ENCODE results near the gene ASTN2. TPM values are rescaled to one million over a fixed set of nuclear protein-coding genes. Genes with fewer than 3 reads are reported as not detected.

ASTN2 gene
- polyA plus RNA-seq, 2 donors, result 0.26 to 0.35 TPM

DNA sequence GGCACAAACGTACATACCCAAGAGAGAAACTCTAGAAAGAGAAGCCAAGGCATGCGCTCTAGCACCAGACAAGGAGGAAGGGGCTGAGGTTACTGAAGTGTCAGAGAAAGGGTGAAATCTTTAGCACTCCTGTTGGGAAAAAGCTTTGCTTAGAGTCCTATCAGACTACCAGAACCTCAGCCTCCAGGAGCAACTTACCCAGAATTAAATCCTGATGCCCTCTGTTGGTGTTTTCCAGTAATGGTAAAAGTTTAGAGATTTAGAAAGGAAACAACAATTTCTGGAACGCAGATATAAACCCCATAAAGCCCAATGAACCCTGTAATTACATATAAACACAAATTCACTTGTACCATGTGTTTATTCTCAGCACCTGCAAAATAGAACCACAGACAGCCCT lies 33.2 kb upstream of the ASTN2 start:
- H3K9me3 ChIP-seq (ENCODE audit: control insufficient read depth in 2 of 2, insufficient read depth in 1 of 2, low read depth in 1 of 2, low read length in 1 of 2), result no peaks in the 10 kb centered on the region
- H3K4me1 ChIP-seq (ENCODE audit: control insufficient read depth in 2 of 2, insufficient read depth in 2 of 2, low read length in 1 of 2), result no peaks in the 10 kb centered on the region
- no peaks in the 10 kb centered on the region for H3K36me3 ChIP-seq (ENCODE audit: control insufficient read depth in 2 of 2, insufficient read depth in 2 of 2, low read length in 1 of 2)
- no peaks in the 10 kb centered on the region for H3K27me3 ChIP-seq (ENCODE audit: control insufficient read depth in 1 of 2, insufficient read depth in 2 of 2, low read length in 2 of 2)
- 65 to 67% methylated on average over 3 of the region's 3 CpGs for WGBS, 2 donors
- H3K4me3 ChIP-seq (ENCODE audit: low read depth in 1 of 2, low read length in 2 of 2), result no peak overlapping the region
- H3K27ac ChIP-seq (ENCODE audit: low read depth in 2 of 2, low read length in 1 of 2), result no peak overlapping the region

- Histone ChIP-seq H3K4me1 (ENCODE audit: control insufficient read depth in 2 of 2, insufficient read depth in 2 of 2, low read length in 1 of 2) (no peaks in the 10 kb centered on the region), H3K4me3 (ENCODE audit: low read depth in 1 of 2, low read length in 2 of 2) (no peak overlapping the region), H3K27me3 (ENCODE audit: control insufficient read depth in 1 of 2, insufficient read depth in 2 of 2, low read length in 2 of 2) (no peaks in the 10 kb centered on the region), H3K36me3 (ENCODE audit: control insufficient read depth in 2 of 2, insufficient read depth in 2 of 2, low read length in 1 of 2) (no peaks in the 10 kb centered on the region), H3K27ac (ENCODE audit: low read depth in 2 of 2, low read length in 1 of 2) (no peak overlapping the region), H3K9me3 (ENCODE audit: control insufficient read depth in 2 of 2, insufficient read depth in 1 of 2, low read depth in 1 of 2, low read length in 1 of 2) (no peaks in the 10 kb centered on the region)
- 93 to 95% methylated on average over 5 of the region's 5 CpGs for WGBS, 2 donors
Observed at GRCh38 chr9:117445631-117446030, 30.8 kb upstream of the ASTN2 start.

GRCh38 chr9:117444501-117444900 lies 29.6 kb upstream of the ASTN2 start:
- Histone ChIP-seq H3K36me3 (ENCODE audit: control insufficient read depth in 2 of 2, insufficient read depth in 2 of 2, low read length in 1 of 2) (no peaks in the 10 kb centered on the region), H3K4me3 (ENCODE audit: low read depth in 1 of 2, low read length in 2 of 2) (no peak overlapping the region), H3K4me1 (ENCODE audit: control insufficient read depth in 2 of 2, insufficient read depth in 2 of 2, low read length in 1 of 2) (no peaks in the 10 kb centered on the region), H3K9me3 (ENCODE audit: control insufficient read depth in 2 of 2, insufficient read depth in 1 of 2, low read depth in 1 of 2, low read length in 1 of 2) (no peaks in the 10 kb centered on the region), H3K27ac (ENCODE audit: low read depth in 2 of 2, low read length in 1 of 2) (no peak overlapping the region), H3K27me3 (ENCODE audit: control insufficient read depth in 1 of 2, insufficient read depth in 2 of 2, low read length in 2 of 2) (no peaks in the 10 kb centered on the region)
- 27 to 46% methylated on average over 4 of the region's 4 CpGs for WGBS, 2 donors

DNA sequence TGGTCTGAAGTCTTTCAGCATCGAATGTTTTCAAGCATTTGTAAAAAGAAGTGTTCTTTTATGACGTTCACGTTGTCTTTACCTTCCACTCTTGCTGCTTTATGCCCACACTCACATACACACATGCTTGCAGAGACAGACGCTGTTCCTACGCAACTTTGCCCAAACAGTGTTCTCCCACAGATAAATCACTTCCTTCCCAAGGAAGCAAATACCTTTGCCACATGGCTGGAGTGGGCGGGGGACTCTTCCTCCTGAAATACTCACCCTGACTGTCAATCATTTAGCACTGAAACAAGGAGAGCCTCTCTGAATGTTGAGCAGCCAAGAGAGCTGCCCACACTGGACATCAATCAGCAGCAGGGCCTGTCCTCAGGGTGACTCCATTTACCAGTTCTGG lies 22.4 kb upstream of the ASTN2 start:
- no peaks in the 10 kb centered on the region for H3K9me3 ChIP-seq (ENCODE audit: control insufficient read depth in 2 of 2, insufficient read depth in 1 of 2, low read depth in 1 of 2, low read length in 1 of 2)
- H3K4me1 ChIP-seq (ENCODE audit: control insufficient read depth in 2 of 2, insufficient read depth in 2 of 2, low read length in 1 of 2), result no peaks in the 10 kb centered on the region
- H3K4me3 ChIP-seq (ENCODE audit: low read depth in 1 of 2, low read length in 2 of 2), result no peak overlapping the region
- H3K27me3 ChIP-seq (ENCODE audit: control insufficient read depth in 1 of 2, insufficient read depth in 2 of 2, low read length in 2 of 2), result no peaks in the 10 kb centered on the region
- no peaks in the 10 kb centered on the region for H3K36me3 ChIP-seq (ENCODE audit: control insufficient read depth in 2 of 2, insufficient read depth in 2 of 2, low read length in 1 of 2)
- no peak overlapping the region for H3K27ac ChIP-seq (ENCODE audit: low read depth in 2 of 2, low read length in 1 of 2)
- 53 to 54% methylated on average over 6 of the region's 6 CpGs for WGBS, 2 donors

GRCh38 chr9:117435630-117436261 lies 20.9 kb upstream of the ASTN2 start:
- Histone ChIP-seq H3K36me3 (ENCODE audit: control insufficient read depth in 2 of 2, insufficient read depth in 2 of 2, low read length in 1 of 2) (no peaks in the 10 kb centered on the region), H3K27ac (ENCODE audit: low read depth in 2 of 2, low read length in 1 of 2) (no peak overlapping the region), H3K4me1 (ENCODE audit: control insufficient read depth in 2 of 2, insufficient read depth in 2 of 2, low read length in 1 of 2) (no peaks in the 10 kb centered on the region), H3K9me3 (ENCODE audit: control insufficient read depth in 2 of 2, insufficient read depth in 1 of 2, low read depth in 1 of 2, low read length in 1 of 2) (no peaks in the 10 kb centered on the region), H3K4me3 (ENCODE audit: low read depth in 1 of 2, low read length in 2 of 2) (no peak overlapping the region), H3K27me3 (ENCODE audit: control insufficient read depth in 1 of 2, insufficient read depth in 2 of 2, low read length in 2 of 2) (no peaks in the 10 kb centered on the region)
- 60 to 74% methylated on average over 4 of the region's 4 CpGs for WGBS, 2 donors

- Histone ChIP-seq H3K9me3 (ENCODE audit: control insufficient read depth in 2 of 2, insufficient read depth in 1 of 2, low read depth in 1 of 2, low read length in 1 of 2) (no peaks in the 10 kb centered on the region), H3K4me3 (ENCODE audit: low read depth in 1 of 2, low read length in 2 of 2) (no peak overlapping the region), H3K36me3 (ENCODE audit: control insufficient read depth in 2 of 2, insufficient read depth in 2 of 2, low read length in 1 of 2) (no peaks in the 10 kb centered on the region), H3K27me3 (ENCODE audit: control insufficient read depth in 1 of 2, insufficient read depth in 2 of 2, low read length in 2 of 2) (no peaks in the 10 kb centered on the region), H3K27ac (ENCODE audit: low read depth in 2 of 2, low read length in 1 of 2) (no peak overlapping the region), H3K4me1 (ENCODE audit: control insufficient read depth in 2 of 2, insufficient read depth in 2 of 2, low read length in 1 of 2) (no peaks in the 10 kb centered on the region)
Observed at GRCh38 chr9:117434566-117434965, 19.7 kb upstream of the ASTN2 start.

GRCh38 chr9:117430813-117431212 lies 16.0 kb upstream of the ASTN2 start:
- no peaks in the 10 kb centered on the region for H3K9me3 ChIP-seq (ENCODE audit: control insufficient read depth in 2 of 2, insufficient read depth in 1 of 2, low read depth in 1 of 2, low read length in 1 of 2)

GRCh38 chr9:117427357-117427913 lies 12.6 kb upstream of the ASTN2 start:
- Histone ChIP-seq H3K27ac (ENCODE audit: low read depth in 2 of 2, low read length in 1 of 2) (no peak overlapping the region), H3K27me3 (ENCODE audit: control insufficient read depth in 1 of 2, insufficient read depth in 2 of 2, low read length in 2 of 2) (no peaks in the 10 kb centered on the region), H3K9me3 (ENCODE audit: control insufficient read depth in 2 of 2, insufficient read depth in 1 of 2, low read depth in 1 of 2, low read length in 1 of 2) (no peaks in the 10 kb centered on the region), H3K4me1 (ENCODE audit: control insufficient read depth in 2 of 2, insufficient read depth in 2 of 2, low read length in 1 of 2) (no peaks in the 10 kb centered on the region), H3K4me3 (ENCODE audit: low read depth in 1 of 2, low read length in 2 of 2) (no peak overlapping the region), H3K36me3 (ENCODE audit: control insufficient read depth in 2 of 2, insufficient read depth in 2 of 2, low read length in 1 of 2) (no peaks in the 10 kb centered on the region)
- 78 to 81% methylated on average over 3 of the region's 3 CpGs for WGBS, 2 donors

More at GRCh38 chr9:117430813-117431212, 16.0 kb upstream of the ASTN2 start:
- H3K4me3 ChIP-seq (ENCODE audit: low read depth in 1 of 2, low read length in 2 of 2), result no peak overlapping the region
- 87 to 88% methylated on average over 2 of the region's 2 CpGs for WGBS, 2 donors
- H3K27me3 ChIP-seq (ENCODE audit: control insufficient read depth in 1 of 2, insufficient read depth in 2 of 2, low read length in 2 of 2), result no peaks in the 10 kb centered on the region
- H3K4me1 ChIP-seq (ENCODE audit: control insufficient read depth in 2 of 2, insufficient read depth in 2 of 2, low read length in 1 of 2), result no peaks in the 10 kb centered on the region
- H3K27ac ChIP-seq (ENCODE audit: low read depth in 2 of 2, low read length in 1 of 2), result no peak overlapping the region
- no peaks in the 10 kb centered on the region for H3K36me3 ChIP-seq (ENCODE audit: control insufficient read depth in 2 of 2, insufficient read depth in 2 of 2, low read length in 1 of 2)

- Histone ChIP-seq H3K4me1 (ENCODE audit: control insufficient read depth in 2 of 2, insufficient read depth in 2 of 2, low read length in 1 of 2) (no peaks in the 10 kb centered on the region), H3K27ac (ENCODE audit: low read depth in 2 of 2, low read length in 1 of 2) (no peak overlapping the region), H3K9me3 (ENCODE audit: control insufficient read depth in 2 of 2, insufficient read depth in 1 of 2, low read depth in 1 of 2, low read length in 1 of 2) (no peaks in the 10 kb centered on the region), H3K36me3 (ENCODE audit: control insufficient read depth in 2 of 2, insufficient read depth in 2 of 2, low read length in 1 of 2) (no peaks in the 10 kb centered on the region), H3K4me3 (ENCODE audit: low read depth in 1 of 2, low read length in 2 of 2) (no peak overlapping the region), H3K27me3 (ENCODE audit: control insufficient read depth in 1 of 2, insufficient read depth in 2 of 2, low read length in 2 of 2) (no peaks in the 10 kb centered on the region)
- 81 to 82% methylated on average over 3 of the region's 3 CpGs for WGBS, 2 donors
Observed at GRCh38 chr9:117425566-117425965, 10.7 kb upstream of the ASTN2 start.

- Histone ChIP-seq H3K9me3 (ENCODE audit: control insufficient read depth in 2 of 2, insufficient read depth in 1 of 2, low read depth in 1 of 2, low read length in 1 of 2) (no peaks in the 10 kb centered on the region), H3K27me3 (ENCODE audit: control insufficient read depth in 1 of 2, insufficient read depth in 2 of 2, low read length in 2 of 2) (no peaks in the 10 kb centered on the region), H3K4me1 (ENCODE audit: control insufficient read depth in 2 of 2, insufficient read depth in 2 of 2, low read length in 1 of 2) (no peaks in the 10 kb centered on the region), H3K27ac (ENCODE audit: low read depth in 2 of 2, low read length in 1 of 2) (no peak overlapping the region), H3K4me3 (ENCODE audit: low read depth in 1 of 2, low read length in 2 of 2) (no peak overlapping the region), H3K36me3 (ENCODE audit: control insufficient read depth in 2 of 2, insufficient read depth in 2 of 2, low read length in 1 of 2) (no peaks in the 10 kb centered on the region)
- WGBS, 2 donors, result 67 to 71% methylated on average over 1 of the region's 1 CpG
Observed at GRCh38 chr9:117424291-117424690, 9.4 kb upstream of the ASTN2 start.

All from esophagus (tissue), 2 donors.